Activated CD8-positive, alpha-beta memory T cell treated with anti-CD3 and anti-CD28 coated beads, Interleukin-2, amount 50 U/mL, for 1 hour (primary cell): ENCODE measurements around the gene SEPHS2.
A peak's percentile ranks its signal among the peaks of the same experiment; 100 is the strongest.

ENCODE experiments used
- DNase-seq: peaks from one replicate; pipeline ENCODE4 v3.0.0-alpha.2; 2020; ENCODE audit errors: extremely low read depth

Gene SEPHS2

DNA sequence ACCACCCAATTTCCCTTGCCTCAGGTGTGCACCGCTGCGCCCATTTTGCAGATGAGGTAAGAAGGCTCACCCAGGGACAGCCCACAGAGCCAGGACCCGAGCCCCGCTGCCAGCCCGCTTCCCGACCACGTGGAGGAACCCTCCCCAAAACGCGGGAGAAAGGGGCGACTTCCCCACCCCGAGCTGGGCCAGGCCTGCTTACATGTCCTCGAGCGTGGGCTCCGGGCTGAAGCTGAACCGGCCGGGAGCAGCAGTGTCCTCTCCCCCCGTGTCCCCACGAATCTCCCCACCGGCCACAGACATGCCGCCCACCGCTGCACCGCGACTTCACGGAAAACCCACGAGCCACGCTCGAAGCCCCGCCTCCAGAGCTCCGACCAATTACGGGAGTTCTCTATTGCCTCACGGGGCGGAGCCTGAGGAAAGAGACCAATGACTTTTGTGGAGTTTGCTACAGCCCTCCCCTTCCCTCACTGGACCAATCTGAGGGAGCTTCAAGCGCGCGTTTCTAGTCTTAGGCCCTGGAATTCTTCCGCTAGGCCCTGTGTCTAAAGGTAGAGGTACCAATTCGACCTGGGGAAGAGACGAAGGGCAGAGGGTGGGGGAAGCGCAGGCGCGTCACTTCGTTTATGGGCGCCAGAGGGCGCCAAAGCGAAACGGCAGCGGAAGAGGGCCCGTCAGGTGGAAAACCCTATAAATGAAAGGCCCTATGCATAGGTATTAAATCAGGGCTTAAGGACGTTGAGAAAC, 15.8 kb downstream of the SEPHS2 start, which contains the start of gene DCTPP1:
TSS of gene DCTPP1 (minus strand) at position 353 of the 750 bp plus-strand sequence. CDS start at position 303, 50 bp downstream.
- peak; percentile 96 for DNase-seq

DNA sequence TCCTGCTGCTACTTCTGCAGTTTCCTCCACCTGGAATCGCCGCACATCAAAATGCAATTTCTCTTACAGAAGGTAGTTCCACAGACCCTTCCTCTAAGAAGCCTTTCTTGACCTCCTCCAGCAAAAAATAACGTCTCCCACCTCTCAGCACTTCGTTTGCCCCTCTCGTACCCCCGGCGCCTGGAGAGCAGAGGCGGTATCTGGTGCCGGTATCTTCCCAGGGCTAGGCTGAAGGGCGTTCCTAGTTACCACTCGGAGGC, 16.3 kb downstream of the SEPHS2 start:
- no peak for DNase-seq

DNA sequence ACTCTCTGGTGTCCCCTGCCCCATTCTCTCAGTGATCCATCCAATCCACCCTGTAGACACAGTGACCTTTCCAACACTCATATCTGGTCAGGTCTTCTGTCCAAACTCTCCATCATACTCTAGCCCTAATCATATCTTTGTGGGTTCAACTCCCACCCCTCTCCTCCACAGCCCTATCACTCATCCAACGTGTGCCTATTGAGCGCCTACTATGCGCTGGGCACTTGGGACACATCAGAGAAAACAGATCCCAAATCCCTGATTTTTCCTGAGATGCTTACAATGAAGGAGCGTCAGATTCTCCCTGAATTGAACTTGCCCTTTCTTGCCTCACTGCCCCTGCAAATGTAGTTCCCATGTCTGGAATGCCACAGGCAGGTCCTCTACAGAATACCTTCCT, 17.6 kb downstream of the SEPHS2 start:
- DNase-seq = no peak

DNA sequence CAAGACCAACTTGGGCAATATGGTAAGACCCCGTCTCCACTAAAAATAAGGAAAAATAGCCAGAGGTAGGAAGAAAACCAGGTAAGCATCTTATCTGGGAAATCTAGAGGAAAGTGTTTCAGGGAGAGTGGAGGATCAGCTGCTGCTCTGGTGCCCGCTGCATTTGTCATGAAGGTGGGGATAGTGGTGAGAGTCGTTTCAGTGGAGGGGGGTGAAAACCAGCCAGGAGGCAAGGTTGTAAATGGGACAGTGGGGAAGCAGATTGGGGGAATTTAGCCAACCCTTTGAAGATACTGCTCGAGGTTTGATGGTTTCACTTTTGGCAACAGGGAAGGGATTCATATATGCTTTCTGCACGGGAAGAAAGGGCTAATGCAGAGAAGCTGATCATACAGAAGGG, 24.7 kb downstream of the SEPHS2 start:
- no peak for DNase-seq

DNA sequence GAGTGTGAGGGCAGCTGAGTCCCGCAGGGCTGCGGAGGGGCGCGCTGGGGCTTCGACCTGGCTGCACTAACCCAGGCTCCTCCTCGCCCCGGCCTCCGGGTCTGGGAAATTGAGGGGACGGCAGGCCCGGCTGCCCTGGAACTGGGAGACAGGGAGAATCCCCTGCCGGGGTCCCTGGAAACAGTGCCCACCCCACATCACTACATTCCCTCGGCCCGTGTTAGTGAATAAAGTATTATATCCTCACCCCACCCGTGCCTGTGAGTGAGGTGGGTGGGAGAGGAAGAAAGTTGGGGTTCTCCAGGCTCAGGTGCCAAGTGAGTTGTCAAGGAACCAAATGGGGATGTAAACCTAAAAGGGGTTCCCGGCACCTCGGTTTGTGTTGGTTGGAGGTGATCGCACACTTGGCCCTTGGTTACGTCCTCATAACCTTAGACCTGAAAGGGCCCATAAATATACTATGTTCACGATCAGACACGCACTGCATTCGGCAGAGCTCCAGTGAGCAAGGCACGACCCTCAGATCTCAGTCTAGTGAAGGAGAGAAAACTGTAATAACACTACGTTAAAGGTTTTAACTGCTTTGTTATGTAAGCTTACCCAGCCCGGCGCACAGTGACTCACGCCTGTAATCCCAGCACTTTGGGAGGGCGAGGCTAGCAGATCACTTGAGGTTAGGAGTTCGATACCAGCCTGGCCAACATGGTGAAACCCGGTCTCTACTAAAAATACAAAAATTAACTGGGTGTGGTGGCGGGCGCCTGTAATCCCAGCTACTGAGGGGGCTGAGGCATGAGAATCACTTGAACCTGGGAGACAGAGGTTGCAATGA, 27.1 kb downstream of the SEPHS2 start:
- DNase-seq = no peak

DNA sequence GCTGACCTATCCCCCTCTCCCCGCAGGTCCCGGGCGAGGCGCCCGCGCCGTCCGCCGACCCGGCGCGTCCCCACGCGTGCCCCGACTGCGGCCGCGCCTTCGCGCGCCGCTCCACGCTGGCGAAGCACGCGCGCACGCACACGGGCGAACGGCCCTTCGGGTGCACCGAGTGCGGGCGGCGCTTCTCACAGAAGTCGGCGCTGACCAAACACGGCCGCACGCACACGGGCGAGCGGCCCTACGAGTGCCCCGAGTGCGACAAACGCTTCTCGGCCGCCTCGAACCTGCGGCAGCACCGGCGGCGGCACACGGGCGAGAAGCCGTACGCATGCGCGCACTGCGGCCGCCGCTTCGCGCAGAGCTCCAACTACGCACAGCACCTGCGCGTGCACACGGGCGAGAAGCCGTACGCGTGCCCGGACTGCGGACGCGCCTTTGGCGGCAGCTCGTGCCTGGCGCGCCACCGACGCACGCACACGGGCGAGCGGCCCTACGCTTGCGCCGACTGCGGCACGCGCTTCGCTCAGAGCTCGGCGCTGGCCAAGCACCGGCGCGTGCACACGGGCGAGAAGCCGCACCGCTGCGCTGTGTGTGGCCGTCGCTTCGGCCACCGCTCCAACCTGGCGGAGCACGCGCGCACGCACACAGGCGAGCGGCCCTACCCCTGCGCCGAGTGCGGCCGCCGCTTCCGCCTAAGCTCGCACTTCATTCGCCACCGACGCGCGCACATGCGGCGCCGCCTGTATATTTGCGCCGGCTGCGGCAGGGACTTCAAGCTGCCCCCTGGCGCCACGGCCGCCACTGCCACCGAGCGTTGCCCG, 27.9 kb downstream of the SEPHS2 start:
- peak; percentile 55 for DNase-seq

DNA sequence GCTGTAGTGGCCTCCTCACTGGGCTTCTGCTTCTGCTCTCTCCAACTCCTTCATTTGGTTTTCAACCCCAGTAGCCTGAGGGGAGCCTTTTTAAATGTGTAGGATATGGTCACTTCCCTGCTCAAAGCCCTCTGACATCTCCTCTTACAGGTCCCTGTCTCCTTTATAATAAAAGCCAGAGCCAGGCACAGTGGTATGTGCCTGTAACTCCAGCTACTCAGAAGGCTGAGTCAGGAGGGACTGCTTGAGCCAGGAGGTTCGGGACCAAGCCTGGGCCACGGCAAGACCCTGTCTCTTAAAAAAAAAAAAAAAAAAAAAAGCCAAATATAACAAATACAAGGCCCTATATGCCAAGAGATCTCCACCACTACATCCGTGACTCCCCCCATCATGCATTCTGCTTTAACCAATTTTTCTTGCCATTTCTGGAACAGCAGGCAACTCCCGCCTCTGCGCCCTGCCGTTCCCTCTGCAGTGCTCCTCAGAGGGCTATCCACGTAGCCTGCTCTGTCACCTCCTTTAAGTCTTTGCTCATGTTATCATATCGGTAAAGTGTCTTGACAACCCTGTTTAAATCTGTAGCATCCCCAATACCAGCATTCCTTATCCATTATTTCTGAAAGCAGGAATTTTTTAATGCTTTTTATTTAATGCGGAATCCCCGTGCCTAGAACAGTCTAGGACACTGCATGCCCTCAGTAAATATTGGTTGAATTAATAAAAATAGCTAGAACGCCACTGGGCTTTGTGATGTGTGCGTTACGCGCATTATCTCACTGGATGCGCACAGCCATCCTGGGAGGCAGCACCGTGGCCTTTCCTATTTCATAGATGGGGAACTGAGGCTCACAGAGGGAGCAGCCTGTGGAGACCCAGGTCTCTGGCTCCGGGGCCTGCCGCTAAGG, 28.8 kb downstream of the SEPHS2 start:
- DNase-seq = no peak

DNA sequence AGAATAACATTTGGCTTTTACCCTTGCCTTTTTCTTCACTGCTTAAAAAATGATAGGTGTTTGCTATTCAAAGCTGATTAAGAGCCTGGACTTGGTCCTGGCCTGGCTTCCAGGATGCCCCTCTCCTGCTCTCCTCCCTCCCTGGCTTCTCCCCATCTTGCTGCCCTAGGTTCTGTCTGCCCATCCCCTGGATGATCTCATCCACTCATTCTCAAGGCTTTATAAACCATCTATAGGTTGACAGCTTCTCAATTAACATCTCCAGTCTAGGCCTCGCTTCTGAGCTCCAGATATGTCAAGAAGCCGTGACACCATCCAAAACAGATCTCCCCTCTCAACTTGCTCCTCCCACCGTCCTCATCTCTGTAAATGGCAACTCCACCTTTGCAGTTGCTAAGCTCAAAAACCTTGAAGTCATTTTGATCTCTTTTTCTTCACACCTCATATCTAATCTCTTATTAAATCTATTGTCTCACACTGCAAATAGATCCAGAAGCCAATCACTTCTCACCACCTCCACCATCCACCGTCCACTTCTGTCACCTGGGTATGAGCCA, 29.5 kb downstream of the SEPHS2 start:
- DNase-seq = no peak

DNA sequence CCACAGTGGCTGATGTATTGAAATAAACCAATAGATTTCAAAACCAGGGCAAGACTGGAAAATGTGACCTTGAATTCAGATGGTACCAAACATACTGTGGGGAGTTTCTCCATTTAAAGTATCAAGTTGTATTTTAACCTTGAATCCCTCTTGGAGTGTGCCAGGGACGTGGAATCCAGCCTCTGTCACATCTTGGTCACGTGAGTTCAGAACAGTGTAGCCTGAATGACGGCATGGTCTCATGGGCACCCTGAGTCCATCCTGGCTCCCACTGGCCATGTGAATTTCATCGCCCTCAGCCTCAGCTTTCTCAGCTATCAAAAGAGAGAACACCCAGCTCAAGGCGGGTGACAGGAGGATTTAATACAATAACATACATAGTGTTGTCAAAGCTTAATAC, 31.5 kb downstream of the SEPHS2 start:
- DNase-seq = no peak

DNA sequence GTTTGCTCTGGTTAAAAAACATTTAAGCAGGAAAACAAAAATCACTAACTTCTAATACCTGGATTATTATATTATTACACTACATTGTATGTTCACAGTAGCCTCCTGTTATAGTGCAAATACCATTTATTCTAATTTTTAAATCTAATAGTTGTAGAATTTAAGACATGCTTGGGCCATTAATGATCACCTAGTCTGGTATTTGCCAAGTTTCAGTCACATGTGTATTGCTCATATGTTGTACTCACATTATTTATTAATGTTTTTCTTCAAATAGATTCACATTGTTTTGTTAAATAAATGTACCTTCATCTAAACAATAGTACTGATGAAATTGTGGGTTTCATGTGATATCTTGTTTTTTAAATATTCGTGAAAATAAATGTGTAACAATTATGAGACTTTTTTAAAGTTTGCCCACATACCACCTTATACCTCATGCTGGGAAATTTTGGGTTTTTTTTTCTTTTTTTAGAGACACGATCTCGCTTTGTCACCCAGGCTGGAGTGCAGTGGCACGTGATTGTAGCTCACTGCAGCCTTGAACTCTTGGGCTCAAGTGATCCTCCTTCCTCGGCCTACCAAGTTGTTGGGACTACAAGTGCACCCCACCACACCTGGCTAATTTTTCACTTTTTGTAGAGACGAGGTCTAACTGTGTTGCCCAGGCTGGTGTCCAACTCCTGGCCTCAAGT, 32.4 kb downstream of the SEPHS2 start:
- no peak for DNase-seq

DNA sequence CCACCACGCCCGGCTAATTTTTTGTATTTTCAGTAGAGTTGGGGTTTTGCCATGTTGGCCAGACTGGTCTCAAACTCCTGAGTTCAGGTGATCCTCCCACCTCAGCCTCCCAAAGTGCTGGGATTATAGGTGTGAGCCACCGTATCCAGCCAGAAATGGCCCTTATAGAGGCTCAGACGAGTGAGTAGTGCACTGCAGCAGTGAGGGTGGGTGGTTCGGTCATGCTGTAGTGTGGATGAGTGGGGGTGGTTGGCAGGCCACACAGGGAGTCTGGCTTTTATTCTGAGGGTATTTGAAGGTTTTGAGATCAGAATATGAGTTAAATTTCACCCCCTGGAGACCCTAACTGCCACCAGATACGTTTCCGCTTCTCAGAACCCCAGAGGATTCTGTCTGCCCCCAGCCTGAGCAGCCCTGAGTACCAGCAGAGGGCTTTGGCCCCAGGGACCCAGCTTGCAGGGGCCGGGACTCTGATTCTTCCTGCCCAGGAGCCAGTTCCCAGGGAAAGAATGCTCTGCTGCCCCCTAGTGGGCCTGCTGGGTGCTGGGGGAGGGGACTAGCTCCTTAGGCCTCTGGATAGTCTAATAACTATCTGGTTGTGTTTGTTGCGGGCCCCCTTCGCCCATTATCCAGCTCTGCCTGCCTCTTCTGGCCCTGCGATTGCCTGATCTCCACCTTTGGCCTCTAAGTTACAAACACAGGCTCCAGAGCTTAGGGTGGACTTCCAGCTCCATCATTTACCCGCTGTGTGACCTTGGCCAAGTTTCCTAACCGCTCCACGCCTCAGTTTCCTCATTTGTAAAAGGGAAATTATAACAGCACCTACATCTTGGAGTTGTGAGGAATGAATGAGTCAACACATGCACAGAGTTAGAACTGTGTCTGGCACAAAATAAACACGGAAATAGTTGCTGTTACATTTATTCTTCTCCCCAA, 36.3 kb downstream of the SEPHS2 start:
- DNase-seq = peak; percentile 66

DNA sequence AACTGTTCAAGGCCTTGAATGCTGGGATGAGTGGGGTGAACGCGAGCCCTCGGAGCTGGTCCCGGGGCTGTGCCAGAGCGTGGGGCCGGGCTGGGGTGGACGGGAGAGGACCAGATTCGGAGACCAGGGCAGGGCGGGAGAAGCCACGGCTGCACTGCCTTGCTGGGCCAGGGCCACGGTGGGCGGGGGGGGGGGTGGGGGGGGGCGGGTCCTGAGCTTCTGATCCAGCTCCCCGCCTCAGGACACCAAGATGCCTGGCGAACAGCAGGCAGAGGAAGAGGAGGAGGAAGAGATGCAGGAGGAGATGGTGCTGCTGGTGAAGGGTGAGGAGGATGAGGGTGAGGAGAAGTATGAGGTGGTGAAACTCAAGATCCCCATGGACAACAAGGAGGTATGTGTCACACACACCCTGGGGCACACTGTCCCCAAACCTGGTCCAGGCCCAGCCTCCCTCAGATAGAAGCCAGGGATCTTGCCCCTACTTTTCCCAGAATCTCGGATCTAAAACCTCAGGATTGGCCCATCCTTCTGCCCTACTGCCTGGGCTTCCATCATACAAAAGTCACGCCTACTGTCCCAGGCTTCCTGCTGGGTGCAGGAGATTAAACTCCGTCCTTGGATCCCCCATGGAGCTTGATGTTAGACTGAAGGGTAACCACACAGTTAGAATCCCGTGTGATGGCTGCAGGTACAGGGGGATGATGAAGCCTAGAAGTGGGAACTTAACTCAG, 37.7 kb downstream of the SEPHS2 start:
- DNase-seq = no peak

DNA sequence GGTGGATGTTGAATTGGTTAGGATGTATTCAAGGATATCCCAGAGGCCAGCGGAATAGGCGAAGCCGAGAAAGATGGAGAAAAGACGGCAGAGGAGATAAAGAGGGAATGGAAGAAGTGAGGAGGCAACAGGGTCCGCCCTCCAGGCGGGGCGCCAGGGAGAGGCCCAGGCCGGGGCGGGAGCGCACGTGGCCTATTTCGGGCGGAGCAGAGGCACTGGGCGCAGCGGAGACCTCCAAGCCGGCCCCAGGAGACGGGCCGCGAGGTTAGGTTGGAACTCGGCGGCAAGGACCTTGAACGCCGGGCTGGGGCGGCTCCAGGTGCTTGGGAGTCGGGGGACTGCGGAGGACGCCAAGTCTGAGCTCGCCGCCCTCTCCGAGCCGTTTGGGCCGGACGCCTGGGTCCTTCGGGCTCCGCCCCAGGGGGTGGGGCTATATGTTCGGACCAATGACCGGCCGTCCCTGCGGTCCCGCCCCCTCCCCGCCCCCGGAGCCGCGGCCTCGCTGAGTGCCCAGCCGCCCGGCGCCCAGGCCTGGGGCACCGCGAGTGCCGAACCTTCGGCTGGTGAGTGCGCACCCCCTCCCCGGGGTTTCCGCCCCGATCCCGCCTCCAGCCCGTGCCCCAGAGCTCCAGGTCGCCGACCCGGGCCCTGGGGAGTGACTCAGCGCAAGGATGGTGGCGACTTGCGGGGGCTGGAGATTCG, 38.4 kb downstream of the SEPHS2 start, which contains the start of gene ZNF771:
TSS of gene ZNF771 (plus strand) at position 505 of the 702 bp plus-strand sequence. CDS start 448 bp downstream, outside the sequence.
- peak; percentile 55 for DNase-seq

DNA sequence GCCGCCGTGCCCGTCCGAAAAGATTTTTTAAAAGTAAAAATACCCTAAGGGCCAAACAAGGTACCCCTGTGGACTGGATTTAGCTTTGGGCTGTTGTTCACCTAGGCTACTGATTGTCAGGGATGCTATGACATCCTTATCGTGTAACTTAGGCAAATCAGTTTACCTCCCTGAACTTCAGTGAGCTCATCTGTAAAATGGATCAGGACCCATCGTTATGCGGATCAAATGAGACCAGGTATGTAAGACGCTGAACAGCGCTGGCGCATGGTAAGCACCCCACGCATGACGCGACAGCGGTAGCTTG, 38.9 kb downstream of the SEPHS2 start:
- no peak for DNase-seq

DNA sequence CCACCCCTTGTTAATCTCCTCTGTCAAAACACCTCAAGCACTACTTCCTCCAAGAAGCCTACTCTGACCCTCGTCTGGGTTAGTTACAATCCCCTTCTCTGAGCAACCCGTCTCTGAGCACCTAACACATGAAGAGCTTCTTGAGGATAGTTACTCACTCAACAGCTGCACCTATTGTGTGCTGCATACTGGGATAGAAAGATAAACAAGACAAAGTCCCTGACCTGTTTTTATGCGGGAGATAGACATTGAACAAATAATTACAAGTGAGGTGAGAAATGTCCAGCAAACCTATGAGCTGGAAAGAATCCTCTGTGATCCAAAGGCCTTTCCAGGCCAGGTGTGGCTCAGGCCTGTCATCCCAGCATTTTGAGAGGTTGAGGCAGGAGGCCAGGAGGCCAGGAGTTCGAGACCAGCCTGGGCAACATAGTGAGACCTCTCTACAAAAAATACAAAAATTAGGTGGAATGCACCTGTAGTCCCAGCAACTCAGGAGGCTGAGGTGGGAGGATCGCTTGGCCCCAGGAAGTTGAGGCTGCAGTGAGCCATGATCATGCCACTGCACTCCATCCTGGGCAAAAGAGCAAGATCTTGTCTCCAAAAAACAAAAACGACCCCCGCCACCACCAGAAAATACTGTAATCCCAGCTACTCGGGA, 43.8 kb downstream of the SEPHS2 start:
- DNase-seq = no peak

DNA sequence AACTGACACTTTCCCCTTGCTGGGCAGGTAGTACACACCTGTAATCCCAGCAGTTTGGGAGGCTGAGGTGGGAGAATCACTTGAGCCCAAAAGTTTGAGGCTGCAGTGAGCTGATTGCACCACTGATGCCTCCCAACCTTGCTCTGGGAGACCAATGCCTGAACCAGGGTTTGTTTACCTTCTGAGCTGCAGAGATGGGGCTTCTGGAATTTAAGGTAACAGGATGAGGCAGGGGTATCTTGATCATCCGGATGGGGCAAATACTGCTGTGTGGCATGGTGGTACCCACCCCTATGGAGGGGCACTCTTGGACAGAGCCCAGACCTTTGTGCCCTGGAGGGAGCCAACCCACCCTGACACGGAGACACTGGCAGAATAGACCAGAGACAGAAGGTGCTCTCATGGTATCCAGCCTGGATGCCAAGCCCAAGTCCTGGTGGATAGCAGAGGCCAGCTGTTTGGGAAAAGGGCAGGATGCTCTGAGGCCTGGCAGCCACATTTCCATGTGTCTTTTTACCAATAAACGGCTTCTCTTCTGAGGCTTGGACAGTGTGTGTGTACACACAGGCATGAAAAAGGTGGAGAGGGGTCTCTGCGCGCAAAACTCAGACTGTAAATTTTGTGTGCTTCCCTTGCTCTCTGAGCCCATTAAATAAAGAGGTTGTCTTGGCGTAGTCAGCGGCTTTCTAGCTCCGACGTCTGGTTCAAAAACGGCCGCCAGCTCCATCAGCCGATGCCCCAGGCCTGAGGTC, 46.1 kb downstream of the SEPHS2 start:
- DNase-seq = no peak
